ENCODE measurements around the gene SPON2.

DNA sequence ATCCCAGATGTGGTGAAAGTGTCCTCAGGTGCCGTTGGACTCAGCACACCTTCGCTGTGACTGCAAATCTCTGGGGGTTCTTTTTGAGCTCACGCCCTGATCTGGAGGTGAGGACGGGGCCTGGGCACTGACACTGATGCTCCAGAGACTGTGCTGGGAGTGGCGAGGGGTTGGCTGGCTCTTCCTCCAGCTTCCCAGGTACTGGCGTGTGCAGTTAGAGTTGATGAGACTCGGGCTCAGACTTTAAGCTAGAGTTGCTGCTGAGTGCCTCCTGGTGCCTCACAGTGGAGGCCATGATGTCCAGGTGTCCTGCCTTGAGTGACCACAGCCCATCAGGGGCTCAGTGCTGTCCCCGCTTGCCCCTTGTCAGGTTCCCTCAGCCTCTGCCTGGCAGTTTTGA is 16.3 kb downstream of the SPON2 start:
- TF ChIP-seq, protein P1, sequence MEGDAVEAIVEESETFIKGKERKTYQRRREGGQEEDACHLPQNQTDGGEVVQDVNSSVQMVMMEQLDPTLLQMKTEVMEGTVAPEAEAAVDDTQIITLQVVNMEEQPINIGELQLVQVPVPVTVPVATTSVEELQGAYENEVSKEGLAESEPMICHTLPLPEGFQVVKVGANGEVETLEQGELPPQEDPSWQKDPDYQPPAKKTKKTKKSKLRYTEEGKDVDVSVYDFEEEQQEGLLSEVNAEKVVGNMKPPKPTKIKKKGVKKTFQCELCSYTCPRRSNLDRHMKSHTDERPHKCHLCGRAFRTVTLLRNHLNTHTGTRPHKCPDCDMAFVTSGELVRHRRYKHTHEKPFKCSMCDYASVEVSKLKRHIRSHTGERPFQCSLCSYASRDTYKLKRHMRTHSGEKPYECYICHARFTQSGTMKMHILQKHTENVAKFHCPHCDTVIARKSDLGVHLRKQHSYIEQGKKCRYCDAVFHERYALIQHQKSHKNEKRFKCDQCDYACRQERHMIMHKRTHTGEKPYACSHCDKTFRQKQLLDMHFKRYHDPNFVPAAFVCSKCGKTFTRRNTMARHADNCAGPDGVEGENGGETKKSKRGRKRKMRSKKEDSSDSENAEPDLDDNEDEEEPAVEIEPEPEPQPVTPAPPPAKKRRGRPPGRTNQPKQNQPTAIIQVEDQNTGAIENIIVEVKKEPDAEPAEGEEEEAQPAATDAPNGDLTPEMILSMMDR (optimal IDR thresholded peaks at IDR 0.05 in 1 of 3, IDR thresholded peaks at IDR 0.05 in 1 of 3, conservative IDR thresholded peaks at IDR 0.05 in 1 of 3; ENCODE audit: extremely low read depth in 1 of 3, insufficient read depth in 2 of 3, low read length in 3 of 3): no peak
- TF ChIP-seq EZH2 (IDR thresholded peaks at IDR 0.05; ENCODE audit: low read length): no peak

Data from keratinocyte (primary cell).